Activated CD8-positive, alpha-beta memory T cell treated with anti-CD3 and anti-CD28 coated beads for 24 hours (primary cell): ENCODE measurements around the gene RCE1.
"Not testable (repeated sequence)": the region's sequence is repeated elsewhere in the genome, so short reads cannot be mapped to it uniquely, and the experiment has no call there.

ENCODE experiments used
- DNase-seq: peaks from one replicate; pipeline ENCODE4 v3.0.0-alpha.2; 2020

The RCE1 gene

GRCh38 chr11:66842896-66843775 lies at the start of gene RCE1:
Gene RCE1, plus strand, starts transcription at chr11:66843441. Its CDS starts 15 bp downstream, at chr11:66843456.
- peak; percentile 95 for DNase-seq

GRCh38 chr11:66799815-66800214 lies 43.4 kb upstream of the RCE1 start:
- not testable (repeated sequence) for DNase-seq

GRCh38 chr11:66800720-66801428 lies 42.4 kb upstream of the RCE1 start:
- no peak for DNase-seq

- DNase-seq: no peak
These were observed 33.6 kb upstream of the RCE1 start for GRCh38 chr11:66809592-66809991.

GRCh38 chr11:66810576-66811185 lies 32.6 kb upstream of the RCE1 start:
- no peak for DNase-seq

GRCh38 chr11:66814678-66815077 lies 28.6 kb upstream of the RCE1 start:
- no peak for DNase-seq

- no peak for DNase-seq
These were observed 27.6 kb upstream of the RCE1 start for GRCh38 chr11:66815646-66816045.

GRCh38 chr11:66818231-66818955 lies 24.8 kb upstream of the RCE1 start:
- DNase-seq: no peak

- DNase-seq: no peak
These were observed 22.9 kb upstream of the RCE1 start for GRCh38 chr11:66820381-66820780.

- no peak for DNase-seq
These were observed 22.3 kb upstream of the RCE1 start for GRCh38 chr11:66820901-66821300.

- DNase-seq: no peak
These were observed 19.5 kb upstream of the RCE1 start for GRCh38 chr11:66823700-66824099.

- not testable (repeated sequence) for DNase-seq
These were observed 18.7 kb upstream of the RCE1 start for GRCh38 chr11:66824573-66824972.

GRCh38 chr11:66834539-66834845 lies 8.7 kb upstream of the RCE1 start:
- DNase-seq: no peak

GRCh38 chr11:66834943-66835342 lies 8.3 kb upstream of the RCE1 start:
- DNase-seq: no peak

- DNase-seq: no peak
These were observed 7.4 kb upstream of the RCE1 start for GRCh38 chr11:66835768-66836405.

- DNase-seq: no peak
These were observed 2.7 kb upstream of the RCE1 start for GRCh38 chr11:66840317-66841091.

GRCh38 chr11:66841861-66842260 lies 1.4 kb upstream of the RCE1 start:
- peak; percentile 57 for DNase-seq

GRCh38 chr11:66842501-66842895 lies 743 bp upstream of the RCE1 start:
- peak; percentile 60 for DNase-seq

- DNase-seq: no peak
These were observed 695 bp downstream of the RCE1 start for GRCh38 chr11:66843776-66844495.

GRCh38 chr11:66844496-66845142 lies 1.4 kb downstream of the RCE1 start:
- DNase-seq: no peak
